ENCODE results near the gene HEATR1. TPM values are rescaled to one million over a fixed set of nuclear protein-coding genes. Genes with fewer than 3 reads are reported as not detected.

The HEATR1 gene
- total RNA-seq, 1 experiment from 2014 or later, result 68.3 TPM

DNA sequence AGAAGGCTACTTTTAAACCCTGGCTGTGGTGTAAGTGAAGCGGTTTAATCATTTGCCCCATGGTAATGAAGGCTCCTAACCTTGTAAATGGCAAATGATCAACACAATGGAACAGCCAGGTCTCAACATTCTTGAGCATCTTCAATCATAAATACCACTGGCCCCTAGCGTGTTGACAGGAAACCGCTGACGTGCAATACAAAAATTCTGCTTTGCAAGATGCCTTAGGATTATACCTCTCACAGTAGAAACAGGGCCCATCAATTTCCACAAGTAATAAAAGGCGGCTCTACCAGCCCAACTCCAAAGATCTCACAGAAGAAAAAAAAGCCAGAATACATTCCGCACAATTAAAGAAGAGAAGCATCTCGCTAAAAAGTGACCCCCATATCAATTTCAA is 47.7 kb downstream of the HEATR1 start:
- Histone ChIP-seq H3K9ac (ENCODE audit: low read length) (no peak overlapping the region), H3K4me2 (ENCODE audit: low read length) (no peak overlapping the region), H3K79me2 (ENCODE audit: insufficient read depth, low read length) (no peaks in the 10 kb centered on the region), H4K20me1 (ENCODE audit: insufficient read depth) (no peaks in the 10 kb centered on the region), H3K4me3 (replicated peaks in 1 of 2; ENCODE audit: low read depth in 1 of 2, low read length in 2 of 2) (no peak overlapping the region), H3K9me3 (ENCODE audit: control insufficient read depth in 1 of 2, insufficient read depth in 1 of 2, low read depth in 1 of 2, low read length in 2 of 2) (no peaks in the 10 kb centered on the region), H2AFZ (ENCODE audit: low read depth, low read length, poor library complexity, severe bottlenecking) (no peak overlapping the region), H3K27me3 (ENCODE audit: insufficient read depth, low read length) (no peaks in the 10 kb centered on the region), H3K9me2 (ENCODE audit: insufficient read depth) (no peaks in the 10 kb centered on the region), H3K36me3 (ENCODE audit: control insufficient read depth in 1 of 2, insufficient read depth in 2 of 2, low read length in 2 of 2) (peaks cover 54 to 77% of the 10 kb centered on the region in 2 experiments), H3K27ac (ENCODE audit: low read depth, low read length) (no peak overlapping the region), H3K4me1 (ENCODE audit: control insufficient read depth in 1 of 2, insufficient read depth in 2 of 2, low read length in 2 of 2) (no peaks in the 10 kb centered on the region)
- no peak for TF ChIP-seq CBX3 (IDR thresholded peaks at IDR 0.05; ENCODE audit: low read depth)
- no peak for TF ChIP-seq FOSL1 (IDR thresholded peaks at IDR 0.05; ENCODE audit: low read depth)
- no peak for TF ChIP-seq CEBPB (IDR thresholded peaks at IDR 0.05; ENCODE audit: low read depth)
- TF ChIP-seq, protein P1, sequence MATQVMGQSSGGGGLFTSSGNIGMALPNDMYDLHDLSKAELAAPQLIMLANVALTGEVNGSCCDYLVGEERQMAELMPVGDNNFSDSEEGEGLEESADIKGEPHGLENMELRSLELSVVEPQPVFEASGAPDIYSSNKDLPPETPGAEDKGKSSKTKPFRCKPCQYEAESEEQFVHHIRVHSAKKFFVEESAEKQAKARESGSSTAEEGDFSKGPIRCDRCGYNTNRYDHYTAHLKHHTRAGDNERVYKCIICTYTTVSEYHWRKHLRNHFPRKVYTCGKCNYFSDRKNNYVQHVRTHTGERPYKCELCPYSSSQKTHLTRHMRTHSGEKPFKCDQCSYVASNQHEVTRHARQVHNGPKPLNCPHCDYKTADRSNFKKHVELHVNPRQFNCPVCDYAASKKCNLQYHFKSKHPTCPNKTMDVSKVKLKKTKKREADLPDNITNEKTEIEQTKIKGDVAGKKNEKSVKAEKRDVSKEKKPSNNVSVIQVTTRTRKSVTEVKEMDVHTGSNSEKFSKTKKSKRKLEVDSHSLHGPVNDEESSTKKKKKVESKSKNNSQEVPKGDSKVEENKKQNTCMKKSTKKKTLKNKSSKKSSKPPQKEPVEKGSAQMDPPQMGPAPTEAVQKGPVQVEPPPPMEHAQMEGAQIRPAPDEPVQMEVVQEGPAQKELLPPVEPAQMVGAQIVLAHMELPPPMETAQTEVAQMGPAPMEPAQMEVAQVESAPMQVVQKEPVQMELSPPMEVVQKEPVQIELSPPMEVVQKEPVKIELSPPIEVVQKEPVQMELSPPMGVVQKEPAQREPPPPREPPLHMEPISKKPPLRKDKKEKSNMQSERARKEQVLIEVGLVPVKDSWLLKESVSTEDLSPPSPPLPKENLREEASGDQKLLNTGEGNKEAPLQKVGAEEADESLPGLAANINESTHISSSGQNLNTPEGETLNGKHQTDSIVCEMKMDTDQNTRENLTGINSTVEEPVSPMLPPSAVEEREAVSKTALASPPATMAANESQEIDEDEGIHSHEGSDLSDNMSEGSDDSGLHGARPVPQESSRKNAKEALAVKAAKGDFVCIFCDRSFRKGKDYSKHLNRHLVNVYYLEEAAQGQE (IDR thresholded peaks at IDR 0.05; ENCODE audit: low read depth), result no peak
- TF ChIP-seq, protein P2, sequence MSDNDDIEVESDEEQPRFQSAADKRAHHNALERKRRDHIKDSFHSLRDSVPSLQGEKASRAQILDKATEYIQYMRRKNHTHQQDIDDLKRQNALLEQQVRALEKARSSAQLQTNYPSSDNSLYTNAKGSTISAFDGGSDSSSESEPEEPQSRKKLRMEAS (IDR thresholded peaks at IDR 0.05), result no peak
- TF ChIP-seq POLR2AphosphoS5 (IDR thresholded peaks at IDR 0.05; ENCODE audit: low read depth, low read length), result no peak
- TF ChIP-seq JUND (IDR thresholded peaks at IDR 0.05), result no peak
- ATAC-seq (no peak), DNase-seq (ENCODE audit: low read depth, low spot score) (no peak)
- ChIA-PET CTCF (no interaction called here), RAD21 (ENCODE audit: low non-redundant PET in 1 of 2, low total read pairs in 2 of 2, uncharacterized antibody in 2 of 2, unreplicated experiment in 2 of 2) (no interaction called here), POLR2A (no interaction called here)
- intact Hi-C loops (cut with micrococcal nuclease), result no loop called here
- BruUV-seq (replicated peaks), result no TSS peak

DNA sequence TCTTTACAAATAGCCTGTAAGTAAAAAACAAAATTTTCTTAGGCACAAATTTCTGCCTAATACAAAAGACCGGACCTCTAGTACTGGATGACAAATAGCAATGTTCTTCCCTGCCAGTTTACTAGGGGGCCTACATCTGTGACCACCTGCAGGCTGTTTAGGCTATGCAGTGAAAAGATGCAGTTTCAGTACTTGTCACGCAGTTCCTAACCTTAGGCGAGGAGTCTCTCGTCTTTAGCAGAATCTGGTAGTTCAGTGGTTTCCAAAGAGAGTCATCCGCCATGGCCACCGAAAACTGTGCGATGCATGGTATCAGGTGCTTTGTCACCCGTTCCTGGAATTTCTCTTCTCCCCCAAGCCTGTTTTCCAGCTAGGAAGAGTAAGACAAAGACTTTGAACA is 50.9 kb downstream of the HEATR1 start:
- ATAC-seq (no peak), DNase-seq (ENCODE audit: low read depth, low spot score) (no peak)
- no peak overlapping the region for H3K4me3 ChIP-seq (replicated peaks in 1 of 2; ENCODE audit: low read depth in 1 of 2, low read length in 2 of 2)
- H3K79me2 ChIP-seq (ENCODE audit: insufficient read depth, low read length), result no peaks in the 10 kb centered on the region
- H3K27me3 ChIP-seq (ENCODE audit: insufficient read depth, low read length), result no peaks in the 10 kb centered on the region
- H3K9me2 ChIP-seq (ENCODE audit: insufficient read depth), result no peaks in the 10 kb centered on the region
- H3K4me1 ChIP-seq (ENCODE audit: control insufficient read depth in 1 of 2, insufficient read depth in 2 of 2, low read length in 2 of 2), result no peaks in the 10 kb centered on the region
- H3K36me3 ChIP-seq (ENCODE audit: control insufficient read depth in 1 of 2, insufficient read depth in 2 of 2, low read length in 2 of 2), result peaks cover 61 to 79% of the 10 kb centered on the region in 2 experiments
- intact Hi-C loops (cut with micrococcal nuclease), result no loop called here
- ChIA-PET CTCF (no interaction called here), RAD21 (ENCODE audit: low non-redundant PET in 1 of 2, low total read pairs in 2 of 2, uncharacterized antibody in 2 of 2, unreplicated experiment in 2 of 2) (no interaction called here), POLR2A (no interaction called here)
- no TSS peak for BruUV-seq (replicated peaks)
- no peak overlapping the region for H3K27ac ChIP-seq (ENCODE audit: low read depth, low read length)
- no peak overlapping the region for H3K9ac ChIP-seq (ENCODE audit: low read length)
- H3K4me2 ChIP-seq (ENCODE audit: low read length), result no peak overlapping the region
- H3K9me3 ChIP-seq (ENCODE audit: control insufficient read depth in 1 of 2, insufficient read depth in 1 of 2, low read depth in 1 of 2, low read length in 2 of 2), result no peaks in the 10 kb centered on the region
- no peak overlapping the region for H2AFZ ChIP-seq (ENCODE audit: low read depth, low read length, poor library complexity, severe bottlenecking)
- H4K20me1 ChIP-seq (ENCODE audit: insufficient read depth), result no peaks in the 10 kb centered on the region
- TF ChIP-seq, protein P1 (IDR thresholded peaks at IDR 0.05; ENCODE audit: low read depth), result no peak
- TF ChIP-seq TCF7L2 (IDR thresholded peaks at IDR 0.05; ENCODE audit: borderline replicate concordance, extremely low read depth, insufficient read depth, insufficient read length) (no peak), EGR1 (IDR thresholded peaks at IDR 0.05; ENCODE audit: low read depth) (no peak), POLR2A (IDR thresholded peaks at IDR 0.05; ENCODE audit: borderline replicate concordance, extremely low read depth, insufficient read depth, insufficient read length) (no peak), ELF1 (IDR thresholded peaks at IDR 0.05; ENCODE audit: borderline replicate concordance, low read depth) (no peak), JUND (IDR thresholded peaks at IDR 0.05) (no peak), FOSL1 (IDR thresholded peaks at IDR 0.05; ENCODE audit: low read depth) (no peak)
- TF ChIP-seq, protein P3, sequence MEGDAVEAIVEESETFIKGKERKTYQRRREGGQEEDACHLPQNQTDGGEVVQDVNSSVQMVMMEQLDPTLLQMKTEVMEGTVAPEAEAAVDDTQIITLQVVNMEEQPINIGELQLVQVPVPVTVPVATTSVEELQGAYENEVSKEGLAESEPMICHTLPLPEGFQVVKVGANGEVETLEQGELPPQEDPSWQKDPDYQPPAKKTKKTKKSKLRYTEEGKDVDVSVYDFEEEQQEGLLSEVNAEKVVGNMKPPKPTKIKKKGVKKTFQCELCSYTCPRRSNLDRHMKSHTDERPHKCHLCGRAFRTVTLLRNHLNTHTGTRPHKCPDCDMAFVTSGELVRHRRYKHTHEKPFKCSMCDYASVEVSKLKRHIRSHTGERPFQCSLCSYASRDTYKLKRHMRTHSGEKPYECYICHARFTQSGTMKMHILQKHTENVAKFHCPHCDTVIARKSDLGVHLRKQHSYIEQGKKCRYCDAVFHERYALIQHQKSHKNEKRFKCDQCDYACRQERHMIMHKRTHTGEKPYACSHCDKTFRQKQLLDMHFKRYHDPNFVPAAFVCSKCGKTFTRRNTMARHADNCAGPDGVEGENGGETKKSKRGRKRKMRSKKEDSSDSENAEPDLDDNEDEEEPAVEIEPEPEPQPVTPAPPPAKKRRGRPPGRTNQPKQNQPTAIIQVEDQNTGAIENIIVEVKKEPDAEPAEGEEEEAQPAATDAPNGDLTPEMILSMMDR (IDR thresholded peaks at IDR 0.05 in 2 of 3, conservative IDR thresholded peaks at IDR 0.05 in 1 of 3; ENCODE audit: borderline replicate concordance in 1 of 3, insufficient read depth in 1 of 3, low read depth in 2 of 3, low read length in 2 of 3), result no peak

All from HCT116 (cell line).